IMR-90 (cell line): ENCODE measurements around the gene ARHGEF4. TPM values are rescaled to one million over a fixed set of nuclear protein-coding genes. Genes with fewer than 3 reads are reported as not detected.

ENCODE experiments used
- ATAC-seq: fragments of 200-7000 bp; cut with Tn5 transposase; 2 replicates; pipeline ENCODE4 v1.9.1; 2020; ENCODE audit warnings: low read depth, mild to moderate bottlenecking, moderate library complexity
- BruUV-seq: library from RNA; stranded (reverse); fragments of 400-500 nt; replicated peaks from 2 replicates; lab custom pipeline; 2021; lab: Mats Ljungman, UMichigan
- CTCF ChIA-PET: fragments of 300-600 bp; formaldehyde crosslinking; extraction: SDS; loops from one replicate; lab custom pipeline; 2021; ENCODE audit warnings: antibody characterized with exemption; lab: Yijun Ruan, JAX
- POLR2A ChIA-PET: fragments of 300-600 bp; sonication (Branson Sonifier 250); formaldehyde crosslinking; loops from one replicate; lab custom pipeline; 2022; ENCODE audit warnings: antibody characterized with exemption; ENCODE audit not compliant: unreplicated experiment; lab: Charles Lee
- DNase-seq: peaks from one replicate; pipeline ENCODE4 v3.0.0; 2013
- H2AFZ ChIP-seq: replicated peaks from 2 replicates; pipeline ENCODE3; 2013; ENCODE audit warnings: low read length, mild to moderate bottlenecking; ENCODE audit not compliant: poor library complexity
- H2AK5ac ChIP-seq: 2 replicates; pipeline ENCODE4 v1.6.1; 2013; ENCODE audit warnings: low read depth, low read length, inconsistent platforms
- H2AK9ac ChIP-seq: replicated peaks from 2 replicates; pipeline ENCODE3; 2013; ENCODE audit warnings: mild to moderate bottlenecking, low read depth, low read length, moderate library complexity; ENCODE audit not compliant: poor library complexity
- H2BK120ac ChIP-seq: 2 replicates; pipeline ENCODE4 v1.6.1; 2013; ENCODE audit warnings: low read depth, low read length, inconsistent platforms
- H2BK15ac ChIP-seq: 3 replicates; pipeline ENCODE4 v1.6.1; 2013; ENCODE audit warnings: low read depth, low read length, inconsistent platforms
- H2BK20ac ChIP-seq: 2 replicates; pipeline ENCODE4 v1.6.1; 2013; ENCODE audit warnings: low read depth, mild to moderate bottlenecking, inconsistent platforms, low read length, moderate library complexity
- H2BK5ac ChIP-seq: 2 replicates; pipeline ENCODE4 v1.6.1; 2013; ENCODE audit warnings: mild to moderate bottlenecking, low read depth, low read length, inconsistent platforms; ENCODE audit not compliant: poor library complexity, severe bottlenecking
- H3K14ac ChIP-seq: replicated peaks from 2 replicates; pipeline ENCODE4 v1.6.1; 2013; ENCODE audit warnings: low read depth, low read length, inconsistent platforms
- H3K18ac ChIP-seq: 2 replicates; pipeline ENCODE4 v1.6.1; 2013; ENCODE audit warnings: low read depth, low read length, control low read depth
- H3K23ac ChIP-seq: 2 replicates; pipeline ENCODE4 v1.6.1; 2013; ENCODE audit warnings: low read depth, low read length, inconsistent platforms
- H3K27ac ChIP-seq: 2 replicates; pipeline ENCODE4 v1.5.1; 2013; ENCODE audit warnings: mild to moderate bottlenecking, control low read depth, low read length; ENCODE audit not compliant: insufficient read depth
- H3K27me3 ChIP-seq: 2 replicates; pipeline ENCODE4 v1.6.1; 2013; ENCODE audit warnings: low read length; ENCODE audit not compliant: control insufficient read depth, insufficient read depth
- H3K36me3 ChIP-seq: 2 replicates; pipeline ENCODE4 v1.6.1; 2013; ENCODE audit warnings: low read length, mixed read lengths; ENCODE audit not compliant: control insufficient read depth, insufficient read depth
- H3K4ac ChIP-seq: 2 replicates; pipeline ENCODE4 v1.6.1; 2013; ENCODE audit warnings: low read depth, low read length, inconsistent platforms
- H3K4me1 ChIP-seq: 2 replicates; pipeline ENCODE4 v1.6.1; 2013; ENCODE audit warnings: low read length, mixed read lengths; ENCODE audit not compliant: control insufficient read depth, insufficient read depth
- H3K4me2 ChIP-seq: 2 replicates; pipeline ENCODE4 v1.6.1; 2013; ENCODE audit warnings: low read depth, mild to moderate bottlenecking, control low read depth, low read length, moderate library complexity
- H3K4me3 ChIP-seq: 2 replicates; pipeline ENCODE4 v1.5.1; 2013; ENCODE audit warnings: low read depth, mild to moderate bottlenecking, control low read depth, low read length, moderate library complexity; ENCODE audit not compliant: insufficient read depth
- H3K56ac ChIP-seq: 2 replicates; pipeline ENCODE4 v1.6.1; 2013; ENCODE audit warnings: low read length, inconsistent platforms; ENCODE audit not compliant: insufficient read depth; ENCODE audit errors: extremely low read depth
- H3K79me1 ChIP-seq, 2 experiments: 2 replicates each; pipeline ENCODE4 v1.6.1; 2013; ENCODE audit warnings: low read length in 2 of 2, inconsistent platforms in 1 of 2, low read depth in 1 of 2
- H3K9ac ChIP-seq: 2 replicates; pipeline ENCODE4 v1.6.1; 2013; ENCODE audit warnings: low read depth, low read length, control low read depth
- H3K9me1 ChIP-seq: 2 replicates; pipeline ENCODE4 v1.6.1; 2013; ENCODE audit warnings: low read length, inconsistent platforms; ENCODE audit not compliant: insufficient read depth
- H3K9me3 ChIP-seq: 2 replicates; pipeline ENCODE4 v1.6.1; 2013; ENCODE audit warnings: low read length; ENCODE audit not compliant: control insufficient read depth, insufficient read depth
- H4K20me1 ChIP-seq: 2 replicates; pipeline ENCODE4 v1.6.1; 2013; ENCODE audit warnings: low read length, inconsistent platforms; ENCODE audit not compliant: insufficient read depth
- H4K5ac ChIP-seq: 2 replicates; pipeline ENCODE4 v1.6.1; 2013; ENCODE audit warnings: mild to moderate bottlenecking, low read depth, low read length, control low read depth
- H4K8ac ChIP-seq, 2 experiments: 2 replicates each; pipeline ENCODE4 v1.6.1; 2013; ENCODE audit warnings: low read depth in 2 of 2, low read length in 2 of 2, control low read depth in 1 of 2, inconsistent platforms in 1 of 2
- H4K91ac ChIP-seq: 2 replicates; pipeline ENCODE4 v1.6.1; 2013; ENCODE audit warnings: low read depth, low read length, inconsistent platforms; ENCODE audit not compliant: insufficient read depth
- BHLHE40 ChIP-seq: fragments of 150-350 bp; IDR thresholded peaks from 2 replicates; pipeline ENCODE4 v1.6.1; 2016; ENCODE audit warnings: mild to moderate bottlenecking, low read depth, low read length
- CEBPB ChIP-seq: IDR thresholded peaks from 2 replicates; pipeline ENCODE4 v1.6.1; 2012; ENCODE audit warnings: low read depth, low read length, improper control_type of control experiment
- CHD1 ChIP-seq: IDR thresholded peaks from 2 replicates; pipeline ENCODE4 v1.6.1; 2012; ENCODE audit warnings: low read depth, low read length, improper control_type of control experiment
- CTCF ChIP-seq: conservative IDR thresholded peaks from 2 replicates; pipeline ENCODE4 v1.5.1; 2012; ENCODE audit warnings: mild to moderate bottlenecking, low read depth, low read length, improper control_type of control experiment
- ELK1 ChIP-seq: fragments of 150-350 bp; IDR thresholded peaks from 2 replicates; pipeline ENCODE4 v1.6.1; 2016; ENCODE audit warnings: low read depth, mild to moderate bottlenecking, low read length, moderate library complexity, borderline replicate concordance
- FOS ChIP-seq: fragments of 150-350 bp; IDR thresholded peaks from 2 replicates; pipeline ENCODE4 v1.6.1; 2016; ENCODE audit warnings: low read depth, low read length
- MAFK ChIP-seq: IDR thresholded peaks from 2 replicates; pipeline ENCODE4 v1.6.1; 2012; ENCODE audit warnings: low read depth, low read length, improper control_type of control experiment
- MAZ ChIP-seq: IDR thresholded peaks from 2 replicates; pipeline ENCODE4 v1.6.1; 2012; ENCODE audit warnings: low read depth, mild to moderate bottlenecking, low read length, improper control_type of control experiment, moderate library complexity, borderline replicate concordance
- MXI1 ChIP-seq: IDR thresholded peaks from 2 replicates; pipeline ENCODE4 v1.6.1; 2012; ENCODE audit warnings: low read depth, mild to moderate bottlenecking, low read length, moderate library complexity, borderline replicate concordance
- NFE2L2 ChIP-seq: fragments of 150-350 bp; IDR thresholded peaks from 2 replicates; pipeline ENCODE4 v1.6.1; 2016; ENCODE audit warnings: low read depth, mild to moderate bottlenecking, low read length
- POLR2A ChIP-seq: IDR thresholded peaks from 2 replicates; pipeline ENCODE4 v1.6.1; 2012; ENCODE audit warnings: mild to moderate bottlenecking, low read depth, low read length
- RAD21 ChIP-seq: IDR thresholded peaks from 2 replicates; pipeline ENCODE4 v1.6.1; 2012; ENCODE audit warnings: low read length, improper control_type of control experiment
- RCOR1 ChIP-seq: IDR thresholded peaks from 2 replicates; pipeline ENCODE4 v1.6.1; 2012; ENCODE audit warnings: mild to moderate bottlenecking, low read length, improper control_type of control experiment; ENCODE audit not compliant: insufficient replicate concordance
- RFX5 ChIP-seq: IDR thresholded peaks from 2 replicates; pipeline ENCODE4 v1.8.0; 2012; ENCODE audit warnings: low read depth, mild to moderate bottlenecking, low read length, moderate library complexity
- SMC3 ChIP-seq: fragments of 150-350 bp; IDR thresholded peaks from 2 replicates; pipeline ENCODE4 v1.6.1; 2016; ENCODE audit warnings: low read depth, mild to moderate bottlenecking, antibody characterized with exemption, low read length, moderate library complexity
- USF2 ChIP-seq: fragments of 150-350 bp; IDR thresholded peaks from 2 replicates; pipeline ENCODE4 v1.6.1; 2017; ENCODE audit warnings: mild to moderate bottlenecking, antibody characterized with exemption, low read length, low read depth
- WGBS, 2 experiments: methylation state at CpG; one replicate each; pipeline versions ENCODE4 v1.1.5 to v1.1.7; 2013; ENCODE audit warnings: missing lambda C conversion rate in 2 of 2; ENCODE audit not compliant: insufficient read length in 1 of 2; ENCODE audit errors: extremely low coverage in 2 of 2; 5-methylcytosine and 5-hydroxymethylcytosine counted together
- dilution Hi-C: fragments of 300-500 bp; cut with HindIII; formaldehyde crosslinking; loops from one replicate; pipeline ENCODE4 v1.14.3; 2018; ENCODE audit warnings: low sequenced_read_pairs; ENCODE audit not compliant: unreplicated experiment
- in situ Hi-C: fragments of 300-500 bp; cut with MboI; formaldehyde crosslinking; loops from 3 replicates; pipeline ENCODE4 v1.14.3; 2019; ENCODE audit warnings: low sequenced_read_pairs, inconsistent platforms, mixed read lengths
- intact Hi-C: fragments of 100-400 bp; cut with micrococcal nuclease; formaldehyde crosslinking; loops from 2 replicates; pipeline ENCODE4 v1.10.0; 2022
- polyA plus RNA-seq, 3 experiments: library from polyadenylated mRNA; depleted of rRNA; stranded (reverse); fragments of >200 nt; gene quantifications; 2 replicates each; pipeline ENCODE4 v1.2.3, GENCODE V29; 2012; ENCODE audit warnings: low replicate concordance in 1 of 3
- total RNA-seq: library from RNA; depleted of rRNA; stranded (reverse); fragments of >200 nt; gene quantifications from 2 replicates; pipeline ENCODE4 v1.2.3, GENCODE V29; 2012

Gene ARHGEF4
- total and polyA plus RNA-seq, 2 of the 4 experiments (the other 2 are of a cell fraction): 2.7 to 5.0 TPM

- no peak overlapping the region for H2BK5ac ChIP-seq
- in situ Hi-C loops: no loop called here
- no peak for DNase-seq
- WGBS, 2 experiments: no CpG with 5 or more reads among the region's 5 CpGs
- no peak overlapping the region for H2BK120ac ChIP-seq
- H4K5ac ChIP-seq: no peak overlapping the region
- peaks cover 52% of the 10 kb centered on the region for H3K36me3 ChIP-seq
- peak overlapping the region; percentile 29; the same call in 1 of the 2 replicates for H3K27ac ChIP-seq
- no peaks in the 10 kb centered on the region for H3K9me3 ChIP-seq
- no peak overlapping the region for H2BK15ac ChIP-seq
- H2BK20ac ChIP-seq: no peak overlapping the region
- H3K18ac ChIP-seq: no peak overlapping the region
- no TSS peak for BruUV-seq
- ATAC-seq: no peak
- no peak overlapping the region for H3K56ac ChIP-seq
- dilution Hi-C loops: no loop called here
- peaks cover 18% of the 10 kb centered on the region for H3K9me1 ChIP-seq
- no peak overlapping the region for H4K91ac ChIP-seq
- TF ChIP-seq FOS (no peak), BHLHE40 (no peak), RCOR1 (no peak), POLR2A (no peak), USF2 (no peak), RAD21 (no peak), MXI1 (no peak), CEBPB (no peak), NFE2L2 (no peak), ELK1 (no peak), CHD1 (no peak), RFX5 (no peak), MAZ (no peak), CTCF (no peak), MAFK (no peak), SMC3 (no peak)
- H3K4ac ChIP-seq: no peak overlapping the region
- H2AK5ac ChIP-seq: no peak overlapping the region
- peaks cover 51% of the 10 kb centered on the region for H4K20me1 ChIP-seq
- no peaks in the 10 kb centered on the region for H3K27me3 ChIP-seq
- no peak overlapping the region for H2AFZ ChIP-seq
- H3K4me3 ChIP-seq: no peak overlapping the region
- H4K8ac ChIP-seq: no peak overlapping the region
- ChIA-PET CTCF (interaction anchor here (0.6 to 1.1 kb wide), 3 partner anchors 16 to 347 kb away, joined by 3 to 4 read pairs (median 4); no protein-coding TSS in a partner anchor), POLR2A (interaction anchor here (0.6 kb wide), 1 partner anchor 10 kb away, joined by 3 read pairs; no protein-coding TSS in a partner anchor)
- H3K79me1 ChIP-seq: peaks cover 28 to 72% of the 10 kb centered on the region in 2 experiments
- H3K14ac ChIP-seq: 0 out of 2 replicates have a peak overlapping the region, but pooled peaks have one; percentile 9
- H2AK9ac ChIP-seq: no peak overlapping the region
- peak overlapping the region; percentile 11; the same call in 1 of the 2 replicates for H3K23ac ChIP-seq
- intact Hi-C loops: no loop called here
- no peak overlapping the region for H3K9ac ChIP-seq
- H3K4me2 ChIP-seq: no peak overlapping the region
- H3K4me1 ChIP-seq: peaks cover 3% of the 10 kb centered on the region; the same call in 1 of the 2 replicates
These were observed 240.0 kb downstream of the ARHGEF4 start for GRCh38 chr2:131076707-131077106.
